Measurements from ENCODE around the gene GATA1.

DNA sequence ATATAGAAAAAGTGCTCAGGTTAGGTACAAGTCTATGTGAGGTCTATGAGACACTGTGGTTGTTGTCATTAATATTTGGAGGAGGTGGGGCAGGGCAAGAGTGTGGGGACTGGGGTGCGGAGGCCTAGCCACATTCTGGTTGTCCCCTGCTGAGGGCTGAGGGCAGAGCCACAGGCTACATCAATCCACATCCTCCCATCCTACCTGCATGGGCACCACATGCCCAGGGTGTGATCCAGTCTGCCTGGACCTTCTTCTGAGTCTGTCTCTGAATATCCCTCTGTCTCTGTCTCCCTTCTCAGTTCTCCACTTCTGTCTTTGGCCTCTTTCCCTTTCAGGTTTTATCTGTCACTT, 1.2 kb upstream of the GATA1 start:
- TF ChIP-seq, protein P1, sequence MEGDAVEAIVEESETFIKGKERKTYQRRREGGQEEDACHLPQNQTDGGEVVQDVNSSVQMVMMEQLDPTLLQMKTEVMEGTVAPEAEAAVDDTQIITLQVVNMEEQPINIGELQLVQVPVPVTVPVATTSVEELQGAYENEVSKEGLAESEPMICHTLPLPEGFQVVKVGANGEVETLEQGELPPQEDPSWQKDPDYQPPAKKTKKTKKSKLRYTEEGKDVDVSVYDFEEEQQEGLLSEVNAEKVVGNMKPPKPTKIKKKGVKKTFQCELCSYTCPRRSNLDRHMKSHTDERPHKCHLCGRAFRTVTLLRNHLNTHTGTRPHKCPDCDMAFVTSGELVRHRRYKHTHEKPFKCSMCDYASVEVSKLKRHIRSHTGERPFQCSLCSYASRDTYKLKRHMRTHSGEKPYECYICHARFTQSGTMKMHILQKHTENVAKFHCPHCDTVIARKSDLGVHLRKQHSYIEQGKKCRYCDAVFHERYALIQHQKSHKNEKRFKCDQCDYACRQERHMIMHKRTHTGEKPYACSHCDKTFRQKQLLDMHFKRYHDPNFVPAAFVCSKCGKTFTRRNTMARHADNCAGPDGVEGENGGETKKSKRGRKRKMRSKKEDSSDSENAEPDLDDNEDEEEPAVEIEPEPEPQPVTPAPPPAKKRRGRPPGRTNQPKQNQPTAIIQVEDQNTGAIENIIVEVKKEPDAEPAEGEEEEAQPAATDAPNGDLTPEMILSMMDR (IDR thresholded peaks at IDR 0.05) = no peak
- TF ChIP-seq POLR2AphosphoS5 (IDR thresholded peaks at IDR 0.05; ENCODE audit: low read depth, low read length) = no peak
- TF ChIP-seq, protein P2, sequence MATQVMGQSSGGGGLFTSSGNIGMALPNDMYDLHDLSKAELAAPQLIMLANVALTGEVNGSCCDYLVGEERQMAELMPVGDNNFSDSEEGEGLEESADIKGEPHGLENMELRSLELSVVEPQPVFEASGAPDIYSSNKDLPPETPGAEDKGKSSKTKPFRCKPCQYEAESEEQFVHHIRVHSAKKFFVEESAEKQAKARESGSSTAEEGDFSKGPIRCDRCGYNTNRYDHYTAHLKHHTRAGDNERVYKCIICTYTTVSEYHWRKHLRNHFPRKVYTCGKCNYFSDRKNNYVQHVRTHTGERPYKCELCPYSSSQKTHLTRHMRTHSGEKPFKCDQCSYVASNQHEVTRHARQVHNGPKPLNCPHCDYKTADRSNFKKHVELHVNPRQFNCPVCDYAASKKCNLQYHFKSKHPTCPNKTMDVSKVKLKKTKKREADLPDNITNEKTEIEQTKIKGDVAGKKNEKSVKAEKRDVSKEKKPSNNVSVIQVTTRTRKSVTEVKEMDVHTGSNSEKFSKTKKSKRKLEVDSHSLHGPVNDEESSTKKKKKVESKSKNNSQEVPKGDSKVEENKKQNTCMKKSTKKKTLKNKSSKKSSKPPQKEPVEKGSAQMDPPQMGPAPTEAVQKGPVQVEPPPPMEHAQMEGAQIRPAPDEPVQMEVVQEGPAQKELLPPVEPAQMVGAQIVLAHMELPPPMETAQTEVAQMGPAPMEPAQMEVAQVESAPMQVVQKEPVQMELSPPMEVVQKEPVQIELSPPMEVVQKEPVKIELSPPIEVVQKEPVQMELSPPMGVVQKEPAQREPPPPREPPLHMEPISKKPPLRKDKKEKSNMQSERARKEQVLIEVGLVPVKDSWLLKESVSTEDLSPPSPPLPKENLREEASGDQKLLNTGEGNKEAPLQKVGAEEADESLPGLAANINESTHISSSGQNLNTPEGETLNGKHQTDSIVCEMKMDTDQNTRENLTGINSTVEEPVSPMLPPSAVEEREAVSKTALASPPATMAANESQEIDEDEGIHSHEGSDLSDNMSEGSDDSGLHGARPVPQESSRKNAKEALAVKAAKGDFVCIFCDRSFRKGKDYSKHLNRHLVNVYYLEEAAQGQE (IDR thresholded peaks at IDR 0.05; ENCODE audit: insufficient read depth in 1 of 2, low read depth in 2 of 2, low read length in 1 of 2) = no peak
- no peak for TF ChIP-seq SIN3A (IDR thresholded peaks at IDR 0.05; ENCODE audit: borderline replicate concordance, insufficient read depth, low read depth, low read length)
- no peak for TF ChIP-seq TCF7L2 (IDR thresholded peaks at IDR 0.05; ENCODE audit: low read depth, low read length)
